ENCODE measurements around the gene RD3L.

The RD3L gene

GRCh38 chr14:103941973-103942736, at the start of gene RD3L:
RD3L (minus strand) TSS chr14:103942529; CDS start chr14:103941695, 834 bp downstream.
- DNase-seq, result no peak

- DNase-seq, result no peak
These were observed 47.6 kb upstream of the RD3L start for GRCh38 chr14:103989964-103990363.

GRCh38 chr14:103989034-103989433, 46.7 kb upstream of the RD3L start:
- no peak for DNase-seq

GRCh38 chr14:103984196-103984595, 41.9 kb upstream of the RD3L start:
- DNase-seq, result no peak

- DNase-seq, result peak in 24 of 51 donors; percentile 2 to 68 (median 16)
These were observed 38.4 kb upstream of the RD3L start for GRCh38 chr14:103980623-103981238.

- no peak for DNase-seq
These were observed 32.2 kb upstream of the RD3L start for GRCh38 chr14:103974575-103974974.

- no peak for DNase-seq
These were observed 31.0 kb upstream of the RD3L start for GRCh38 chr14:103973354-103973753.

GRCh38 chr14:103969961-103970360, 27.6 kb upstream of the RD3L start:
- DNase-seq, result no peak

GRCh38 chr14:103966631-103967030, 24.3 kb upstream of the RD3L start:
- no peak for DNase-seq

GRCh38 chr14:103961928-103962578, 19.7 kb upstream of the RD3L start:
- DNase-seq, result no peak

- no peak for DNase-seq
These were observed 18.2 kb upstream of the RD3L start for GRCh38 chr14:103960457-103961055.

GRCh38 chr14:103949131-103949790, 6.9 kb upstream of the RD3L start:
- DNase-seq, result no peak

- DNase-seq, result no peak
These were observed 6.1 kb upstream of the RD3L start for GRCh38 chr14:103948442-103948841.

- DNase-seq, result no peak
These were observed 4.6 kb upstream of the RD3L start for GRCh38 chr14:103946975-103947374.

- no peak for DNase-seq
These were observed 1.3 kb upstream of the RD3L start for GRCh38 chr14:103943673-103944072.

- no peak for DNase-seq
These were observed 867 bp downstream of the RD3L start for GRCh38 chr14:103941462-103941861.

- DNase-seq, result no peak
These were observed 7.2 kb downstream of the RD3L start for GRCh38 chr14:103935102-103935501.

GRCh38 chr14:103932791-103933490, 9.4 kb downstream of the RD3L start:
- DNase-seq, result peak in 1 of 51 donors; percentile 10

GRCh38 chr14:103931422-103931821, 10.9 kb downstream of the RD3L start:
- no peak for DNase-seq

GRCh38 chr14:103930051-103930604, 12.2 kb downstream of the RD3L start:
- no peak for DNase-seq

Measured in hypothalamus (tissue), 51 donors.